Kidney (tissue), 14 donors: ENCODE results near the gene SYT17. TPM values are rescaled to one million over a fixed set of nuclear protein-coding genes. Genes with fewer than 3 reads are reported as not detected.

Source experiments
- DNase-seq, 5 donors: peaks; one replicate each; pipeline ENCODE4 v3.0.0-alpha.2; 2013 to 2020
- FAIRE-seq: peaks from 2 replicates; lab custom pipeline; 2012; peaks lifted over from hg19 to GRCh38; lab: Jason Lieb, UNC
- H3K27ac ChIP-seq, 2 donors: one replicate each; pipeline ENCODE4 v1.7.0; 2013; ENCODE audit warnings: low read depth in 2 of 2, low read length in 2 of 2, inconsistent platforms in 1 of 2
- H3K27me3 ChIP-seq: one replicate; pipeline ENCODE4 v1.7.1; 2013; ENCODE audit warnings: low read length, inconsistent platforms; ENCODE audit not compliant: control insufficient read depth, insufficient read depth
- H3K36me3 ChIP-seq, 3 donors: one replicate each; pipeline versions ENCODE4 v1.7.0 to v1.7.1; 2013; ENCODE audit warnings: low read length in 3 of 3, control low read depth in 1 of 3, inconsistent platforms in 1 of 3; ENCODE audit not compliant: insufficient read depth in 3 of 3, control insufficient read depth in 2 of 3
- H3K4me1 ChIP-seq, 3 donors: one replicate each; pipeline versions ENCODE4 v1.7.0 to v1.7.1; 2013; ENCODE audit warnings: low read length in 3 of 3, inconsistent platforms in 1 of 3, low read depth in 1 of 3; ENCODE audit not compliant: control insufficient read depth in 2 of 3, insufficient read depth in 2 of 3
- H3K4me3 ChIP-seq, 3 donors: one replicate each; pipeline versions ENCODE4 v1.7.0 to v1.8.1; 2013; ENCODE audit warnings: low read length in 3 of 3, control low read depth in 1 of 3, inconsistent platforms in 1 of 3
- H3K9ac ChIP-seq, 3 donors: one replicate each; pipeline versions ENCODE4 v1.7.0 to v1.7.1; 2013; ENCODE audit warnings: low read length in 3 of 3, control low read depth in 1 of 3, inconsistent platforms in 1 of 3
- H3K9me3 ChIP-seq, 3 donors: one replicate each; pipeline versions ENCODE4 v1.7.0 to v1.7.1; 2013; ENCODE audit warnings: low read length in 3 of 3, control low read depth in 1 of 3, inconsistent platforms in 1 of 3; ENCODE audit not compliant: control insufficient read depth in 2 of 3, insufficient read depth in 1 of 3
- intact Hi-C: fragments of 100-400 bp; cut with DNase I; formaldehyde crosslinking; loops from one replicate; pipeline ENCODE4 v1.11.1; 2022
- polyA plus RNA-seq: library from polyadenylated mRNA; stranded (reverse); fragments of 350-450 nt; fragmentation: Illumina TruSeq; extraction: RNeasy Lipid Tissue Mini Kit (QIAGEN cat#74804); gene quantifications from one replicate; pipeline ENCODE4 v1.2.3, GENCODE V29; 2014; ENCODE audit warnings: low read depth, low replicate concordance; ENCODE audit not compliant: insufficient read depth
- total RNA-seq: library from RNA; stranded (reverse); fragmentation: NEBNext Ultra II Directional; extraction: Animal tissue kit (Norgen Biotek cat#: 25700); gene quantifications from one replicate; pipeline ENCODE4 v1.2.1, GENCODE V29; 2021
- TF ChIP-seq, protein P1 (sequence below): IDR thresholded peaks from 3 replicates; pipeline ENCODE4 v1.5.1; 2012; ENCODE audit warnings: mild to moderate bottlenecking, moderate library complexity, borderline replicate concordance; ENCODE audit not compliant: insufficient read depth; ENCODE audit errors: extremely low read depth
- donor health status: control.
- donor health status: control.
- donor health status: control.
- donor health status: control.
- donor health status: control.
- donor health status: DM: yes; HTN: yes; CAD: no.
- donor health status: Normal renal cell carcinoma (clear cell type).

SYT17 gene
- total and polyA plus RNA-seq, 2 donors from 2014 or later = 5.8 to 8.8 TPM

- TF ChIP-seq, protein P1, sequence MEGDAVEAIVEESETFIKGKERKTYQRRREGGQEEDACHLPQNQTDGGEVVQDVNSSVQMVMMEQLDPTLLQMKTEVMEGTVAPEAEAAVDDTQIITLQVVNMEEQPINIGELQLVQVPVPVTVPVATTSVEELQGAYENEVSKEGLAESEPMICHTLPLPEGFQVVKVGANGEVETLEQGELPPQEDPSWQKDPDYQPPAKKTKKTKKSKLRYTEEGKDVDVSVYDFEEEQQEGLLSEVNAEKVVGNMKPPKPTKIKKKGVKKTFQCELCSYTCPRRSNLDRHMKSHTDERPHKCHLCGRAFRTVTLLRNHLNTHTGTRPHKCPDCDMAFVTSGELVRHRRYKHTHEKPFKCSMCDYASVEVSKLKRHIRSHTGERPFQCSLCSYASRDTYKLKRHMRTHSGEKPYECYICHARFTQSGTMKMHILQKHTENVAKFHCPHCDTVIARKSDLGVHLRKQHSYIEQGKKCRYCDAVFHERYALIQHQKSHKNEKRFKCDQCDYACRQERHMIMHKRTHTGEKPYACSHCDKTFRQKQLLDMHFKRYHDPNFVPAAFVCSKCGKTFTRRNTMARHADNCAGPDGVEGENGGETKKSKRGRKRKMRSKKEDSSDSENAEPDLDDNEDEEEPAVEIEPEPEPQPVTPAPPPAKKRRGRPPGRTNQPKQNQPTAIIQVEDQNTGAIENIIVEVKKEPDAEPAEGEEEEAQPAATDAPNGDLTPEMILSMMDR = no peak
Measured at GRCh38 chr16:19218581-19218980, 50.5 kb downstream of the SYT17 start.

DNA sequence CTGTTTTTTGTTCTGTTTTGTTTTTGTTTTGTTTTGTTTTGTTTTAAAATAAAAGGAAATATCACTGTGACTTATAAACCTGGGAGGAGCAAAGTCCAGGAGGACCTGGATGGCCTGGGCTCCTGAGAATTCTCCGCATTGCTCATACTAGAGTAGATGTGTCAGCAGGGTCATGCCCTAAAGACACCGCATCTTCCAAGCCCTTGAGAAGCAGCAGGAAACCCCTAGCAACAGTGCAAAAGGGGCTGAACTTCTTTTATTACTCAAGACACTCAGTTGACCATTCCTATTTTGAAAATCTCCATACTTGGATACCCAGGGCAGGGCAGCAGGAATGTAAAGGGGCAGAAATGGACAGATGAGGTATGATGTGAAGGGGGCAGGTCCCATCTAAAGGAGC is 51.8 kb downstream of the SYT17 start:
- DNase-seq = no peak
- Histone ChIP-seq H3K27ac (no peak overlapping the region), H3K36me3 (peaks cover 0 to under 1% (median 0%) of the 10 kb centered on the region in 3 donors), H3K4me1 (no peaks in the 10 kb centered on the region), H3K9ac (no peak overlapping the region), H3K4me3 (no peak overlapping the region), H3K9me3 (peaks cover 0 to 2% (median 0%) of the 10 kb centered on the region in 3 donors), H3K27me3 (no peaks in the 10 kb centered on the region)
- intact Hi-C loops = no loop called here
- TF ChIP-seq, protein P1 = no peak
- FAIRE-seq = no peak

More at GRCh38 chr16:19218581-19218980, 50.5 kb downstream of the SYT17 start:
- Histone ChIP-seq H3K9me3 (no peaks in the 10 kb centered on the region), H3K27me3 (no peaks in the 10 kb centered on the region), H3K4me3 (no peak overlapping the region), H3K36me3 (no peaks in the 10 kb centered on the region), H3K4me1 (no peaks in the 10 kb centered on the region), H3K27ac (no peak overlapping the region), H3K9ac (no peak overlapping the region)
- peak in 1 of 5 donors; percentile 6 for DNase-seq
- intact Hi-C loops = no loop called here
- no peak for FAIRE-seq

GRCh38 chr16:19223235-19224170 is 55.5 kb downstream of the SYT17 start:
- TF ChIP-seq, protein P1 = no peak
- Histone ChIP-seq H3K27me3 (no peaks in the 10 kb centered on the region), H3K9me3 (peaks cover 0 to 4% (median 2%) of the 10 kb centered on the region in 3 donors), H3K4me1 (no peaks in the 10 kb centered on the region), H3K36me3 (peaks cover 0 to 4% (median 0%) of the 10 kb centered on the region in 3 donors), H3K9ac (no peak overlapping the region), H3K4me3 (no peak overlapping the region), H3K27ac (no peak overlapping the region)
- intact Hi-C loops = no loop called here
- no peak for FAIRE-seq
- DNase-seq = no peak
